ENCODE measurements around the gene PDE1C.

The PDE1C gene

GRCh38 chr7:31892099-31892829 is 177.9 kb downstream of the PDE1C start:
- DNase-seq (ENCODE audit: low read depth) = no peak
- H3K4me3 ChIP-seq (ENCODE audit: low read depth, low read length) = no peak overlapping the region
- TF ChIP-seq CTCF (conservative IDR thresholded peaks at IDR 0.05; ENCODE audit: low read depth, low read length) = no peak

- no peak for TF ChIP-seq CTCF (conservative IDR thresholded peaks at IDR 0.05; ENCODE audit: low read depth, low read length)
- no peak overlapping the region for H3K4me3 ChIP-seq (ENCODE audit: low read depth, low read length)
- DNase-seq (ENCODE audit: low read depth) = no peak
Measured at GRCh38 chr7:31890766-31891165, 179.4 kb downstream of the PDE1C start.

GRCh38 chr7:31890198-31890597 is 180.0 kb downstream of the PDE1C start:
- DNase-seq (ENCODE audit: low read depth) = no peak
- no peak for TF ChIP-seq CTCF (conservative IDR thresholded peaks at IDR 0.05; ENCODE audit: low read depth, low read length)
- H3K4me3 ChIP-seq (ENCODE audit: low read depth, low read length) = no peak overlapping the region

- H3K4me3 ChIP-seq (ENCODE audit: low read depth, low read length) = no peak overlapping the region
- TF ChIP-seq CTCF (conservative IDR thresholded peaks at IDR 0.05; ENCODE audit: low read depth, low read length) = no peak
- DNase-seq (ENCODE audit: low read depth) = no peak
Measured at GRCh38 chr7:31887006-31887405, 183.2 kb downstream of the PDE1C start.

- DNase-seq (ENCODE audit: low read depth) = no peak
- no peak overlapping the region for H3K4me3 ChIP-seq (ENCODE audit: low read depth, low read length)
- TF ChIP-seq CTCF (conservative IDR thresholded peaks at IDR 0.05; ENCODE audit: low read depth, low read length) = no peak
Measured at GRCh38 chr7:31885171-31885570, 185.0 kb downstream of the PDE1C start.

- peak; percentile 29 for DNase-seq (ENCODE audit: low read depth)
- no peak overlapping the region for H3K4me3 ChIP-seq (ENCODE audit: low read depth, low read length)
Measured at GRCh38 chr7:31883761-31884164, 186.4 kb downstream of the PDE1C start.

More at GRCh38 chr7:31883761-31884164, 186.4 kb downstream of the PDE1C start:
- no peak for TF ChIP-seq CTCF (conservative IDR thresholded peaks at IDR 0.05; ENCODE audit: low read depth, low read length)
